Glomerular endothelial cell (primary cell): ENCODE data around the gene LMAN2L. TPM values are rescaled to one million over a fixed set of nuclear protein-coding genes. Genes with fewer than 3 reads are reported as not detected.
"Not testable (repeated sequence)": the region's sequence is repeated elsewhere in the genome, so short reads cannot be mapped to it uniquely, and the experiment has no call there.

Source experiments
- DNase-seq: peaks from one replicate; pipeline ENCODE4 v3.0.0-alpha.2; 2011; ENCODE audit warnings: low read depth, low spot score; ENCODE audit errors: extremely low read depth
- total RNA-seq: library from RNA; depleted of rRNA; stranded (reverse); fragments of >200 nt; gene quantifications from 2 replicates; pipeline ENCODE4 v1.2.3, GENCODE V29; 2015

The LMAN2L gene
- total RNA-seq, 1 donor from 2014 or later: 19.7 TPM

GRCh38 chr2:96689431-96689991 lies 50.4 kb downstream of the LMAN2L start:
- DNase-seq: no peak

- DNase-seq: no peak
Measured at GRCh38 chr2:96688649-96689430, 51.0 kb downstream of the LMAN2L start.

GRCh38 chr2:96687711-96688640 lies 51.9 kb downstream of the LMAN2L start:
- DNase-seq: no peak

GRCh38 chr2:96687266-96687665 lies 52.6 kb downstream of the LMAN2L start:
- DNase-seq: no peak

GRCh38 chr2:96685577-96686459 lies 54.0 kb downstream of the LMAN2L start:
- DNase-seq: no peak

- DNase-seq: no peak
Measured at GRCh38 chr2:96684883-96685576, 54.8 kb downstream of the LMAN2L start.

- no peak for DNase-seq
Measured at GRCh38 chr2:96683972-96684820, 55.7 kb downstream of the LMAN2L start.

- no peak for DNase-seq
Measured at GRCh38 chr2:96683307-96683706, 56.6 kb downstream of the LMAN2L start.

- DNase-seq: no peak
Measured at GRCh38 chr2:96681540-96681939, 58.3 kb downstream of the LMAN2L start.

- no peak for DNase-seq
Measured at GRCh38 chr2:96680561-96681141, 59.2 kb downstream of the LMAN2L start.

GRCh38 chr2:96679848-96680247 lies 60.0 kb downstream of the LMAN2L start:
- no peak for DNase-seq

- no peak for DNase-seq
Measured at GRCh38 chr2:96669539-96670215, 70.2 kb downstream of the LMAN2L start.

- no peak for DNase-seq
Measured at GRCh38 chr2:96668771-96669170, 71.1 kb downstream of the LMAN2L start.

- DNase-seq: not testable (repeated sequence)
Measured at GRCh38 chr2:96665717-96666116, 74.1 kb downstream of the LMAN2L start.

- peak; percentile 16 for DNase-seq
Measured at GRCh38 chr2:96665083-96665569, 74.7 kb downstream of the LMAN2L start.

- DNase-seq: no peak
Measured at GRCh38 chr2:96664366-96664925, 75.4 kb downstream of the LMAN2L start.

- DNase-seq: no peak
Measured at GRCh38 chr2:96663829-96664228, 76.0 kb downstream of the LMAN2L start.
